ENCODE measurements around the gene KIRREL1. TPM values are rescaled to one million over a fixed set of nuclear protein-coding genes. Genes with fewer than 3 reads are reported as not detected.

The KIRREL1 gene
- polyA plus RNA-seq, 1 donor (not counting 4 experiments of a cell fraction or from before 2014, with no cell fraction given), result 19.7 TPM

GRCh38 chr1:157965584-157965983 is 27.9 kb upstream of the KIRREL1 start:
- no peaks in the 10 kb centered on the region for H3K9me1 ChIP-seq (ENCODE audit: control insufficient read depth, extremely low read depth, insufficient read depth, low read length)
- H3K79me2 ChIP-seq (ENCODE audit: control insufficient read depth, insufficient read depth, low read length), result no peaks in the 10 kb centered on the region
- H3K9ac ChIP-seq (ENCODE audit: control insufficient read depth, extremely low read depth, insufficient read depth, low read length), result no peak overlapping the region
- H2AFZ ChIP-seq (ENCODE audit: control insufficient read depth, low read length), result no peak overlapping the region
- no peak overlapping the region for H3K27ac ChIP-seq (ENCODE audit: control insufficient read depth, insufficient read depth, low read length)
- H3K9me3 ChIP-seq (ENCODE audit: control insufficient read depth, low read depth, low read length), result no peaks in the 10 kb centered on the region
- H3K4me2 ChIP-seq (ENCODE audit: control insufficient read depth, extremely low read depth, insufficient read depth, low read depth, low read length), result no peak overlapping the region
- H4K20me1 ChIP-seq (ENCODE audit: control insufficient read depth, extremely low read depth, insufficient read depth, low read length), result no peaks in the 10 kb centered on the region
- no peak for TF ChIP-seq EZH2 (IDR thresholded peaks at IDR 0.05; ENCODE audit: low read length)
- TF ChIP-seq, protein P1, sequence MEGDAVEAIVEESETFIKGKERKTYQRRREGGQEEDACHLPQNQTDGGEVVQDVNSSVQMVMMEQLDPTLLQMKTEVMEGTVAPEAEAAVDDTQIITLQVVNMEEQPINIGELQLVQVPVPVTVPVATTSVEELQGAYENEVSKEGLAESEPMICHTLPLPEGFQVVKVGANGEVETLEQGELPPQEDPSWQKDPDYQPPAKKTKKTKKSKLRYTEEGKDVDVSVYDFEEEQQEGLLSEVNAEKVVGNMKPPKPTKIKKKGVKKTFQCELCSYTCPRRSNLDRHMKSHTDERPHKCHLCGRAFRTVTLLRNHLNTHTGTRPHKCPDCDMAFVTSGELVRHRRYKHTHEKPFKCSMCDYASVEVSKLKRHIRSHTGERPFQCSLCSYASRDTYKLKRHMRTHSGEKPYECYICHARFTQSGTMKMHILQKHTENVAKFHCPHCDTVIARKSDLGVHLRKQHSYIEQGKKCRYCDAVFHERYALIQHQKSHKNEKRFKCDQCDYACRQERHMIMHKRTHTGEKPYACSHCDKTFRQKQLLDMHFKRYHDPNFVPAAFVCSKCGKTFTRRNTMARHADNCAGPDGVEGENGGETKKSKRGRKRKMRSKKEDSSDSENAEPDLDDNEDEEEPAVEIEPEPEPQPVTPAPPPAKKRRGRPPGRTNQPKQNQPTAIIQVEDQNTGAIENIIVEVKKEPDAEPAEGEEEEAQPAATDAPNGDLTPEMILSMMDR (optimal IDR thresholded peaks at IDR 0.05 in 1 of 3, IDR thresholded peaks at IDR 0.05 in 1 of 3, conservative IDR thresholded peaks at IDR 0.05 in 1 of 3; ENCODE audit: extremely low read depth in 1 of 3, insufficient read depth in 2 of 3, low read length in 3 of 3), result no peak
- peaks cover 43% of the 10 kb centered on the region for H3K4me1 ChIP-seq (ENCODE audit: control insufficient read depth, extremely low read depth, insufficient read depth, low read length)
- no peak for DNase-seq (ENCODE audit: low read depth, low spot score)
- H3K4me3 ChIP-seq (ENCODE audit: control insufficient read depth in 2 of 3, extremely low read depth in 1 of 3, insufficient read depth in 2 of 3, low read depth in 1 of 3, low read length in 3 of 3), result no peak overlapping the region
- no peaks in the 10 kb centered on the region for H3K36me3 ChIP-seq (ENCODE audit: control insufficient read depth in 2 of 2, extremely low read depth in 1 of 2, insufficient read depth in 2 of 2, low read length in 2 of 2)
- no peak for FAIRE-seq
- H3K27me3 ChIP-seq (ENCODE audit: control insufficient read depth, extremely low read depth, insufficient read depth, low read length), result no peaks in the 10 kb centered on the region
- dilution Hi-C loops (cut with MboI; ENCODE audit: extremely low pct_ligation_motif_present, low sequenced_read_pairs), result loop anchor here (25.0 kb wide), 1 partner anchor 147 kb away; no protein-coding TSS in a partner anchor

DNA sequence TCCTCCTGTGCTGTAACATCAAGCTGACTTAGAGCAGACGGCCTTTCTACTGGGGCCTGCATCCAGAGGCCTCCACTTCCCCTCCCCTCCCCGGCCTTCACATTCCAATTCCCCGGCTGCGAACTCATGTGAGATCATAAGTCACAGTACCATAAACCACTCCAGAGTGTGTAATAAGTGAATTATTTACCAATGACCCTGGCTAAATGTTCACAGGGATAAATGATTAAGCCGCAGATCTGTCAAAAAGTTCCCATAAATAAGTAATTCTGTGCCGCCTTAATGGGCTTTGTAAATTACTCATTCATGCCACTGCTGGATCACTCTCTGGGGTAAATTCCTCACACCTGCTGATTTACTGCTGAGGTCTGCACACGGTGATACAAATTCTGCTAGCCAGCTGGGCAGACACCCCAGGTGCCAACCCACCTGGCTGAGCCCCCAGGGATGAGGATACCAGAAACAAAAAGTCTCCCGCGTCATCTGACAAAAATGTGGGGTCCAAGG is 27.4 kb upstream of the KIRREL1 start:
- Histone ChIP-seq H3K27me3 (ENCODE audit: control insufficient read depth, extremely low read depth, insufficient read depth, low read length) (no peaks in the 10 kb centered on the region), H3K9ac (ENCODE audit: control insufficient read depth, extremely low read depth, insufficient read depth, low read length) (no peak overlapping the region), H3K36me3 (ENCODE audit: control insufficient read depth in 2 of 2, extremely low read depth in 1 of 2, insufficient read depth in 2 of 2, low read length in 2 of 2) (no peaks in the 10 kb centered on the region), H2AFZ (ENCODE audit: control insufficient read depth, low read length) (no peak overlapping the region), H3K4me1 (ENCODE audit: control insufficient read depth, extremely low read depth, insufficient read depth, low read length) (peaks cover 47% of the 10 kb centered on the region), H3K4me3 (ENCODE audit: control insufficient read depth in 2 of 3, extremely low read depth in 1 of 3, insufficient read depth in 2 of 3, low read depth in 1 of 3, low read length in 3 of 3) (no peak overlapping the region), H4K20me1 (ENCODE audit: control insufficient read depth, extremely low read depth, insufficient read depth, low read length) (no peaks in the 10 kb centered on the region), H3K27ac (ENCODE audit: control insufficient read depth, insufficient read depth, low read length) (no peak overlapping the region), H3K9me3 (ENCODE audit: control insufficient read depth, low read depth, low read length) (no peaks in the 10 kb centered on the region), H3K79me2 (ENCODE audit: control insufficient read depth, insufficient read depth, low read length) (no peaks in the 10 kb centered on the region), H3K9me1 (ENCODE audit: control insufficient read depth, extremely low read depth, insufficient read depth, low read length) (no peaks in the 10 kb centered on the region), H3K4me2 (ENCODE audit: control insufficient read depth, extremely low read depth, insufficient read depth, low read depth, low read length) (no peak overlapping the region)
- DNase-seq (ENCODE audit: low read depth, low spot score), result no peak
- FAIRE-seq, result no peak
- TF ChIP-seq EZH2 (IDR thresholded peaks at IDR 0.05; ENCODE audit: low read length), result no peak
- TF ChIP-seq, protein P1 (optimal IDR thresholded peaks at IDR 0.05 in 1 of 3, IDR thresholded peaks at IDR 0.05 in 1 of 3, conservative IDR thresholded peaks at IDR 0.05 in 1 of 3; ENCODE audit: extremely low read depth in 1 of 3, insufficient read depth in 2 of 3, low read length in 3 of 3), result no peak
- dilution Hi-C loops (cut with MboI; ENCODE audit: extremely low pct_ligation_motif_present, low sequenced_read_pairs), result loop anchor here (25.0 kb wide), 1 partner anchor 146 kb away; no protein-coding TSS in a partner anchor

Data from keratinocyte (primary cell).